NOMO-1 treated with dmso at 0.1 percent for 144 hours (cell line): Measurements from ENCODE around the gene ZNF605.
"Not testable (repeated sequence)": the region's sequence is repeated elsewhere in the genome, so short reads cannot be mapped to it uniquely, and the experiment has no call there.

Experiments used
- DNase-seq: peaks from one replicate; lab custom pipeline; 2025; ENCODE audit not compliant: unreplicated experiment; lab: John Stamatoyannopoulos, UW

The ZNF605 gene

DNA sequence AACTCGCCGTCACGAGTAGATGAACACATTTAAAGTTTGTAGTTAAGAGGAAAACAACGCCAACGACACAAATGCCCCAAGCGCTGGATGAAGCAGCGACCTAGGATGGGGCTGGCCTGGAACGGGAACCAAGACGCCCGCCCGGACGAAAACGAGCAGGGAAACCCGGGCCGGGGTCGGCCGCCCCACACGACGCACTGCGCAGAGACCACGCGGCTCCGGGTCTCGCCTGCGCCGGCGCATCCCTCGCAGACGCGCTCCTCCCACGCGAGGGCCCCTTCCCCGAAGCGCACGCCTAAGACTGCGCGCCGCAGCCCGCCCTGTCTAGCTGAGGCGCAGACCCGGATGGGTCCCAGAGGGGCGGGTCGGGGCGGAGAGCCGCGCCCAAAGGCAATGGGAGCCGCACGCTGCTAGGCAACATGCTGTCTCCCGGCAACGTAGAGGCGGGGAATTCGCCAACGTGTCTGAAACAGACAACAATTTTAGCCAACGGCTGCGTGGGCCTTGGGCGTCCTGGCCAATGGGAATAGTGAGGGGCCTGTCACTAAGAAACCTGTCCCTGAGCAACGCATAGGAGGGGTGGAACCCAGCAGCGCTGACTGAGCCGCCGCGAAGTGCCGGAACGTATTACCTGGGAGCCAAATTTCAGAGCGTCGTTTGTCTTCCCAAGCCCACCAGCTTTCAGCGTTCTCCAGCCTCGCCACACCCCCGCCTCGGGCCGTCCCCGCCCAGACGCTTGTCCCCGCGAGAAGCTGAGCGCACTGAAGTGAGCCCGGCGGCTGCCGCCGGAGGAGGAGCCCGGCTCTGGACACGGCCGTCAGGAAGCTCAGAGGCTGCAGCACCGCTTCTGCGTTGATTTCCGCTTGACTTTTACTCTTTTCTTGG, 47.7 kb downstream of the ZNF605 start:
- no peak for DNase-seq

DNA sequence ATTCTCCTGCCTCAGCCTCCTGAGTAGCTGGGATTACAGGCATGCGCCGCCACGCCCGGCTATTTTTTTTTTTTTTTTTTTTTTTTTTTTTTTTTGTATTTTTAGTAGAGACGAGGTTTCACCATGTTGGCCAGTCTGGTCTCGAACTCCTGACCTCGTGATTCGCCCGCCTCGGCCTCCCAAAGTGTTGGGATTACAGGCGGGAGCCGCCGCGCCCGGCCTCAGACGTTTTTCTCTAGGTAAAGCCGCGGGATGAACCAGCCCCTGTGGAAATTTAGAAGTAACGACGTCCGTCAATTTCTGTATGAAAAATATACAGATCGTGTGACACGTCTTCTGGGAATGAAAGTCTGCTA, 48.3 kb downstream of the ZNF605 start:
- not testable (repeated sequence) for DNase-seq

DNA sequence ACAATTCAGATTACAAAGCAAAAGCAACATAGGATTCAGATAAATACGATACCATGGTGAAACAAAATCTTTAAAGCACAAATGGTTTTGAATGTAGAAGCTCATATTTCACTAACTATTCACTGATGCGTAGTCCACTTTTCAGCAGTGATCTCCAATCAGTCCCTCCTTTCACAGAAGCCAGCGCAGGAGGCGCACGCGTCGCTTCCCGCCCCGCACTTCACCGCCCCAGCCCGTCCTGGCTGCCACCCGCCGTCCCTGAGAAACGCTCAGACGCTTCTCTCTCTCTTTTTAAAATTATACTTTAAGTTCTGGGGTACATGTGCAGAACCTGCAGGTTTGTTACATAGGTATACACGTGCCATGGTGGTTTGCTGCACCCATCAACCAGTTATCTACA, 48.9 kb downstream of the ZNF605 start:
- DNase-seq: no peak

DNA sequence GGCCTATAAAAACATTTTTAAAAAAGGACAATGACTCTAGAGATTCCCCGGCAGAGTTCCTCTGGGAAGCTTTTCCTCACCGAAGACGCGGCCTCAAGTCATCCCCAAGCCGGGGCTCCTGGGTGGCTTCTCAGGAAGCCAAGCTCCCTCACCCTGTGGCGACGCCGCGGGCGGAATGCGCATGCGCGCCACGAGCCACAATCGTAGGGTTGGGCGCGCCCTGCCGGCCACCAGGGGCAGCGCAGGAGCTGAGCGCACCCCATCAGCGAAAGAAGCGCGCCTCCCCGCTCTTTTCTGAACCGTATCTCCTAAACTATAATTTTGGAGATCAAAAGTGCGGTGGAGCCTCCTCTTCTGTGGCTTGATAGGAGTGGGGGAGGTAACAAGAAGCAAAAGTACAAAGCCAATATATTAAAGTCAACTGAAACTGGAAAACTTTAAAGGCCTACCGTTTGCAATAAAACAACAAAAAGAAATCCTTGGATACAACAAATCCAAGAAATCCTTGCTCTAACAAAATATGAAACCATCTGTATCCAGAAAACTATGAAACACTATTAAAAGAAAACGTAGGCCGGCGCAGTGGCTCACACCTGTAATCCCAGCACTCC, 51.3 kb downstream of the ZNF605 start:
- DNase-seq: no peak

DNA sequence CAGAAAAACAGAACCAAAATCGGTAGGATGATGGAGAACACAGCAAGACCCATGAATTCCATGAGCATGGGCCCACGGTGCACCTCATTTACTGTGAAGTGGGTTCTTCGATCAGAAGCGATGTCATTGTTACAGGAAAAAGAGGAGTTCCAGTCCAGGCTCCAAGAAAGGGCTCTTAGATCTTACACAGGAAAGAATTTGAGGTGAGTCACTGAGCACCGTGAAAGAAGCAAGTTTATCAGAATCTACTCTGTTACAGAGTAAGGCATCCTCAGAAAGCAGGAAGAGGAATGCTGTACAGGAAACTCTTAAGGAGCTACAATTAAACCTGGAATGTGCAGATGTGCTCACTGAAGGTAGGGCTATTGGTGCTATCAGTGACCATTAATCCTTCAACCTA, 57.1 kb downstream of the ZNF605 start:
- no peak for DNase-seq

DNA sequence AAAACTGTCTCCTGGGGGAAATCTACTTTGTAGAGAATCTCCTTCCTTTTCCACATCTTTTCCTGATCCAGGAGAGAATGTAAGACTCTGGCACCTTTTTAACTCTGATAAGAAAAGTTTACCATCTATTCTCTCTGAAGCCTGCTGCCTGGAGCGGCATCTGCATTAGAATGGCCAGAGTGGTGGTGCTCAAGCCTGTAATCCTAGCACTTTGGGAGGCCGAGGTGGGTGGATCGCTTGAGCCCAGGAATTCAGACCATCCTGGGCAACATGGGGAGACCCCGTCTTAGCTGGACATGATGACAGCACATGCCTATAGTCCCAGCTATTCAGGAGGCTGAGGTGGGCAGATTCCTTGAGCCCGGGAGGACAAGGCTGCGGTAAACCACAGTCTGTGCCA, 67.3 kb downstream of the ZNF605 start:
- DNase-seq: no peak

DNA sequence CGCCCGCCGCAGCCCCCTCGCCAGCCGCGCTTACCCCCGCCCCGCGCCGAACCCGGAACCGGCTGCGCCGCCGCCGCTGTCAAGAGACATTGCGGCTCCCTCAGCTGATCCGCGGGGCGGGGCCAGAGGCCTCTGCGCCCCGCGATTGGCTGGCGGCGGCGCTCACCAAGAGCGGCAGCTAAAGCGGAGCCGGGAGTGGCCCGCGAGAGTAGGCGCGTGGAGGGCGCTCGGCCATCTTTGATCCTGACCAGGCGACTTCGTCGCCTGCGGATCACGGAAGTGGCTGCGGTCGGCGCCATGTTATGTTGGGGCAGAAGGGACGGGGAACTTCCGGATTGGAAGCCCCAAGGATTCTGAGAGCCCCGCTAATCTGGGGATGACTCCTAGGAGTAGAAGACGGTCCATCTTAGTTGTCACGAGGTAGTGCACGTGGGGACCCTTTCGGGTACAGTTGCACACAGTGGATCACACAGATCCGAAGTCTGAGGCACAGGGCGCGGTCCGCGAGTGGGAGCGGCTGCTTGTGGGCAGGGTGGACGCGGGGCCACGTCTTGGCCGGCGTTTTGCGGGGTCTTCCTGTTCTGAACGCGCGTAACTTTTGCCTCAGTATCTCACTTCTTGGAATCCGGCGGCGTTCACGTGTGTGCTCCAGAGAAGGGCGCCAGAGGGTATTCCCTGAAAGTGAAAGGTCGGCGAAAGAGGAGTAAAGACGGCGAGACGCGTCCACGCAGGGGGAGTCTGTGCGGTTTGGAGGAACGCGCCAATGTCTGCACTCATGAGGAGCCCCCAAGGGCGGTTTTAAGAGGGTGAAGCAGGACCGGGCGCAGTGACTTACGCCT, 68.4 kb downstream of the ZNF605 start, which contains the start of gene CHFR:
Gene CHFR (minus strand): TSS at position 93 of the 839 bp plus-strand sequence. CDS start 277 bp downstream, outside the sequence.
- peak; percentile 94 for DNase-seq

DNA sequence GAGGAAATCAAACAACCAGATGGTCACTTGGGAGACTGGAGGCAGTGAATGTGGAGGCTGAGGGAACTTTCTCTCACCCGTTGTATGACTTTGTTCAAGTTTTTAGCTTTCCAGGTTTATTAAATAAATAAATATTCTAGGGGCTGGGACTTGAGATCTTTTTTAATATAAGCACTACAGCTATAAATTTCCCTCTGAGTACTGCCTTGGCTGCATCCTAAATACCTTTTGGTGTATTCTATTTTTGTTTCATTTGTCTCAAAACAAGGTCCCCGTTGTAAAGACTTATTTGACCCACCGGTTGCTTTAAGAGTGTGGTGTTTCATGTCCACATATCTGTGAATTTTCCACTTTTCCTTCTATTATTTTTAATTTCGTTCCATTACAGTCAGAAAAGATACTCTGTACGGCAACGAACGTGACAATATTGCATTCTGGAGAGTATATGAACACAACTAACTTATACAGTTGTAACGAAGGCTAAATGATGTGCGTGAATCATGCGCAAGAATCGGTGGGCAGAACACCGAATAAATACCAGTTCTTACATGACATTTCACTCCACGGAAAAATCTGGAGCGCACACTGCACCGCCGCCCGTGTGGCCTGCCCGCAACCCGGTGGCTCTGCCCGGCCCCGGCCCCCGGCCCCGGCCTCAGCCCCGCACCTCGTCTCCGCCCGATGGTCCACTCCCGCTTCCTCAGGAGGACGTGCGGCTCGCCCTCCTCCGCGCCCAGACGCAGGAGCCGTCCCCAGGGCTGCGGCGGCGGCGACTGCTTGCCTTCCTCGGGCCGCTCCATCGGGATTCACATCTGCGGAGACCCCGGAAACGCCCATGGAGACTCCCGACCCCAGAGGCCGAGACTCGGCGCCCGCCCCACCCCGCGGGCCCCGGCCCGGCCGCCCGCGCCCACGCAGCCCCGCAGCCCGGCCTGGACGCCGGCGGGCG, 69.3 kb downstream of the ZNF605 start:
- no peak for DNase-seq

DNA sequence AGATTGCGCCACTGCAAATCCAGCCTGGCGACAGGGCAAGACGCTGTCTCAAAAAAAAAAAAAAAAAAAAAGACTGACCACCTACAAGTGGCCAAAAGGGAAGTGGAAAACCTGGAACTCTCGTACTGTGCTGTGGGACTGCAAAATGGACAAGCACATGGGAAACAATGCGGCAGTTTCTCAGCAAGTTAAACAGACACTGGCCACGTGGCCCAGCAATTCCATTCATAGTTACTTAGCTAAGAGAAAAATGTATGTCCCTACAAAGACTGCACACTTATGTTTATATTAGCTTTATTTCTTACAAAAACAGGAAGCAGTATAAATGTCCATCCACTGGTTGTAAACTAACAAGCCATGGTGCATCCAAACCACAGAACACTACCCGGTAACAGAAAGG, 74.3 kb downstream of the ZNF605 start:
- DNase-seq: no peak

DNA sequence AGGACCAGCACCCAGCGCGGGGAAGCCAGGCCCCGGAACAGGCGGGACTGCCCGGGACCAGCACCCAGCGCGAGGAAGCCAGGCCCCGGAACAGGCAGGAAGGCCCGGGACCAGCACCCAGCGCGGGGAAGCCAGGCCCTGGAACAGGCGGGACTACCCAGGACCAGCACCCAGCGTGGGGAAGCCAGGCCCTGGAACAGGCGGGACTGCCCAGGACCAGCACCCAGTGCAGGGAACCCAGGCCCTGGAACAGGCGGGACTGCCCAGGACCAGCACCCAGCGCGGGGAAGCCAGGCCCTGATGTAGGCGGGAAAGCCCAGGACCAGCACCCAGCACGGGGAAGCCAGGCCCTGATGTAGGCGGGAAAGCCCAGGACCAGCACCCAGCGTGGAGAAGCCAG, 81.5 kb downstream of the ZNF605 start:
- not testable (repeated sequence) for DNase-seq

DNA sequence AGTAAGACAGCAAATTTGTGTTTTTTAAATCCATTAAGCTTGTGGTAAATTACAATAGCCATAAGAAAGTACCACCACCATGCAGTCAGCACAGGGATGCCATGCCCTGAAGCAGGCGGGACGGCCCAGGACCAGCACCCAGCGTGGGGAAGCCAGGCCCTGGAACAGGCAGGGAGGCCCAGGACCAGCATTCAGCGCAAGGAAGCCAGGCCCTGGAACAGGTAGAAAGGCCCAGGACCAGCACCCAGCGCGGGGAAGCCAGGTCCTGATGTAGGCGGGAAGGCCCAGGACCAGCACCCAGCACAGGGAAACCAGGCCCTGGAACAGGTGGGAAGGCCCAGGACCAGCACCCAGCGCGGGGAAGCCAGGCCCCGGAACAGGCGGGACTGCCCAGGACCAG, 81.9 kb downstream of the ZNF605 start:
- no peak for DNase-seq

DNA sequence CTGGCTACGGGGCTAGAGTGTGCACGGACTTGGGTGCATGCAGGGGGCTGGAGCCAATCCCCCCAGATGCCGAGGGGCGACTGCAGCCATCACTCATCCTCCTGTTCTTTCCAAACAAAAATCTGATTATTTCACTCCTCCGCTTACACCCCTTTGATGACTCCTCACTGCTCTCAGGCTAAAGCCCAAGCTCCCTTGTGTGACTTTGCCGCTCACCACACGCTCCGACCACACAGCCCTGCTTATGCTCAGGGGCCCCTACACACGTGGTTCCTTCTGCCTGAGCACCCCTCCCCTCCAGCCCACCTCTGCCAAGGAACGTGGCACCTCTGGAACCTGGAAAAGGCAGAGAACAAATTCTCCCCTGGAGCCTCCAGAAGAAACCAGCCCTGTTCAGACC, 82.4 kb downstream of the ZNF605 start:
- no peak for DNase-seq

DNA sequence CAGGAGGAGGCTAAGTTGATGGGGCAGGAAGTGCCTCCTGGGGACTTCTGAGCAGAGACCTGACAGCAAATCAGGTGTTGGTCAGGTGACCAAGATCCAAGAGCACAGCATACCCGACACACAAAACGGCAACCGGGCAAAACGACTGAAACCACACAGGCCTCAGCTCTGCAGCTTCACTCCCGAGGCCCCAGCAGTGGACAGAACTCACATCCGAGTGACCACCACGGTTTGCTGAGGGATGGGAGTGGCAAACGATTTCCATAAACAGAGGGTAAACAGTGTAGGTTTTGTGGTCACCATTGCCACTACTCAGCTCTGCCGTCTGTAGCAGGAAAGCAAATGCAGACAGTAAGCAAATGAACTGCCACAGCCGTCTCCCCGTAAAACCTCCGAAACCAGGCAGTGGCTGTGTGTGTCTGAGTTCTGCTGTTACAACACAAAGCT, 83.1 kb downstream of the ZNF605 start:
- DNase-seq: no peak

DNA sequence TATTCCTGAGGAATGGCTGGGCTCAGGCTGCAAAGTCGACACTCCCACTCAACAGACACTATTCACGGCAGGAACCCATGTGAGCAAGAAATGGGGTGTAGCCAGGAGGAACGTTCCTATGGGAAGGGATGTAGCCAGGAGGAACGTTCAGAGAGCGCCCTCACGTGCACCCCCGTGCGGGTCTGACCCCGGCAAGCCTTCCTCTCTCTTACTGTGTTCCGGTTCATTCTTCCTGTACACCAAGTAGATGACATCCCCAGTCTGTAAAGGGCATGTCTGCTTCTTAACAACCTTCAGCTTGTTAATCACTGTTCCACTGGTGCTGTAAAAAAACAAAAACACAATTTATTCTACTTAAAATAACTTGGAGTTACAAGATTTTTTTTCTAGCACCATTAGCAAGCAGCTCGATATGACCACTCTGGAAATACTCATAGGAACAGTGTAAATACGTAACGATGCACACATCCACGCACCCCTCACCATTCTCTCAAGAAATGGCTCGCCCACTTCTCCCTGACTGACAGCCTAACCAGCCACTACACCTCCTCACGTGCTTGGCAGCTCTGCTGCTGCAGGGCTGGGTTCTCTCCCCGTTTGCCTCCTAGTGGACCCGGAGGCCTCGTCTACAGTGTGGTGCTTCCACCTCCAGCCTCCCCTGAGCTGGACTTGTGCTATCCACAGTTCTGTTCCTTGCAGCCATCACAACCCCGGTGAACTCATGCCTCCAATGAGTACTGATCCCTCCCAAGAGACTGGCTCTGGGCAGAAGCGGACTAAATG, 83.8 kb downstream of the ZNF605 start:
- DNase-seq: no peak

DNA sequence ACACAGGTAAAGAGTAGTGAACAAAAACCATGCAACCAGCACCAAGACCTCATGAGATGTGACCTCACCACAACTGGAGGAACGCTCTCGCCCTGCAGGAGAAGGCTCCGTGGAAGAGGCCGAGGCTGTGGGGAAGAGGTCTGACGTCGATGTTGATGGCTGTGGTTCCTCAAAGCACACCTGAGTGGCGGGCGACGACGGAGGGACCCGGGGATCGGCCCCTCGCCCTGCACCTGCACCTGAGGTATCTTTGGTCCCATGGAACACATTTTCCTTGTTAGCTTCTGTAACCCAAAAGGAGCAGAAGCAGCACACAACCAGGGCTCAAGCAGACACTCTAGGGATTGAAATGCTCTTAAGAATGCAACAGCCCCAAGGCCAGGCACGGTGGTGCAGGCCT, 86.6 kb downstream of the ZNF605 start:
- no peak for DNase-seq
